ENCODE measurements around the gene PITHD1. TPM values are rescaled to one million over a fixed set of nuclear protein-coding genes. Genes with fewer than 3 reads are reported as not detected.

The PITHD1 gene
- total RNA-seq, 4 donors from 2014 or later = 56.3 to 77.6 (median 60.8) TPM

DNA sequence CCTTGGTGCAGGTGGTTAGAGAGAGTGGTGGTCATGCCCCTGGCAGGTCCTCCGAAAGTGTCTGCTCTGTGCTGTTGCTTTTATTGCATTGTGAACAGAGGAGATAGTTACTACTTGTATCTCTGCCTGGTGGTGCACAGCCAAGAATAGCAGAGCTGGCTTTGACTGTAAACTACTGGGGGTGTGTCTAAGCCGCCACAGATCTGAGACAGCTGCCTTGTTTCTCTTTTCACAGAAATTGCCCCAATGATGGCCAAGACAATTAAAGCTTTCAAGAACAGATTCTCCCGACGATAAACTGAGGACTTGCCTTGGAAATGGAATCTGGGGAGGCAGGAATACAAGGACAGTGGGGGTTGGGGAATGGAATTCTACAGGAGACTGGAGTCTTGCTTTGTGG, 18.9 kb upstream of the PITHD1 start:
- no peaks in the 10 kb centered on the region for H3K27me3 ChIP-seq
- H3K36me3 ChIP-seq = peaks cover 0 to 91% of the 10 kb centered on the region in 2 donors
- H3K27ac ChIP-seq = peak overlapping the region in 2 of 4 donors; percentile 38 to 42
- TF ChIP-seq, protein P1, sequence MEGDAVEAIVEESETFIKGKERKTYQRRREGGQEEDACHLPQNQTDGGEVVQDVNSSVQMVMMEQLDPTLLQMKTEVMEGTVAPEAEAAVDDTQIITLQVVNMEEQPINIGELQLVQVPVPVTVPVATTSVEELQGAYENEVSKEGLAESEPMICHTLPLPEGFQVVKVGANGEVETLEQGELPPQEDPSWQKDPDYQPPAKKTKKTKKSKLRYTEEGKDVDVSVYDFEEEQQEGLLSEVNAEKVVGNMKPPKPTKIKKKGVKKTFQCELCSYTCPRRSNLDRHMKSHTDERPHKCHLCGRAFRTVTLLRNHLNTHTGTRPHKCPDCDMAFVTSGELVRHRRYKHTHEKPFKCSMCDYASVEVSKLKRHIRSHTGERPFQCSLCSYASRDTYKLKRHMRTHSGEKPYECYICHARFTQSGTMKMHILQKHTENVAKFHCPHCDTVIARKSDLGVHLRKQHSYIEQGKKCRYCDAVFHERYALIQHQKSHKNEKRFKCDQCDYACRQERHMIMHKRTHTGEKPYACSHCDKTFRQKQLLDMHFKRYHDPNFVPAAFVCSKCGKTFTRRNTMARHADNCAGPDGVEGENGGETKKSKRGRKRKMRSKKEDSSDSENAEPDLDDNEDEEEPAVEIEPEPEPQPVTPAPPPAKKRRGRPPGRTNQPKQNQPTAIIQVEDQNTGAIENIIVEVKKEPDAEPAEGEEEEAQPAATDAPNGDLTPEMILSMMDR (IDR thresholded peaks at IDR 0.05) = no peak
- no peak for TF ChIP-seq POLR2A (IDR thresholded peaks at IDR 0.05)
- TF ChIP-seq POLR2AphosphoS5 (IDR thresholded peaks at IDR 0.05) = no peak
- H3K4me1 ChIP-seq = peaks cover 0 to 35% (median 4%) of the 10 kb centered on the region in 3 donors
- ATAC-seq = no peak
- H3K9me3 ChIP-seq = no peaks in the 10 kb centered on the region
- 33 to 63% methylated on average over 2 to 4 of the region's 4 CpGs for WGBS, 2 donors (ENCODE audit: low coverage in 1 of 2)
- no peak overlapping the region for H3K4me3 ChIP-seq

- no peak for ATAC-seq
- no peaks in the 10 kb centered on the region for H3K9me3 ChIP-seq
- H3K36me3 ChIP-seq = peaks cover 0 to 79% of the 10 kb centered on the region in 2 donors
- H3K27me3 ChIP-seq = no peaks in the 10 kb centered on the region
- TF ChIP-seq, protein P1 (IDR thresholded peaks at IDR 0.05) = no peak
- TF ChIP-seq POLR2A (IDR thresholded peaks at IDR 0.05) (no peak), POLR2AphosphoS5 (IDR thresholded peaks at IDR 0.05) (no peak), EP300 (IDR thresholded peaks at IDR 0.05) (no peak)
- no peak overlapping the region for H3K4me3 ChIP-seq
- peak overlapping the region in 2 of 4 donors; percentile 44 to 53 for H3K27ac ChIP-seq
- H3K4me1 ChIP-seq = peaks cover 0 to 36% (median 4%) of the 10 kb centered on the region in 3 donors
- 75 to 77% methylated on average over 3 to 5 of the region's 7 CpGs for WGBS, 2 donors (ENCODE audit: low coverage in 1 of 2)
Observed at GRCh38 chr1:23763041-23763577, 15.1 kb upstream of the PITHD1 start.

GRCh38 chr1:23768733-23769132, 9.5 kb upstream of the PITHD1 start:
- peaks cover 0 to 60% of the 10 kb centered on the region in 2 donors for H3K36me3 ChIP-seq
- 42 to 59% methylated on average over 5 of the region's 5 CpGs for WGBS, 2 donors (ENCODE audit: low coverage in 1 of 2)

GRCh38 chr1:23772049-23772853, 6.0 kb upstream of the PITHD1 start:
- Histone ChIP-seq H3K4me3 (no peak overlapping the region), H3K27ac (no peak overlapping the region), H3K36me3 (peaks cover 0 to 40% of the 10 kb centered on the region in 2 donors), H3K27me3 (no peaks in the 10 kb centered on the region), H3K4me1 (peaks cover 0 to 28% (median 1%) of the 10 kb centered on the region in 3 donors), H3K9me3 (no peaks in the 10 kb centered on the region)
- 12 to 18% methylated on average over 9 to 11 of the region's 14 CpGs for WGBS, 2 donors (ENCODE audit: low coverage in 1 of 2)
- peak; percentile 84 for ATAC-seq
- no peak for TF ChIP-seq EP300 (IDR thresholded peaks at IDR 0.05)
- TF ChIP-seq, protein P1 (IDR thresholded peaks at IDR 0.05) = peak; percentile 78 to 91 (median 80)

More at GRCh38 chr1:23768733-23769132, 9.5 kb upstream of the PITHD1 start:
- Histone ChIP-seq H3K27me3 (no peaks in the 10 kb centered on the region), H3K4me1 (peaks cover 0 to 20% (median 0%) of the 10 kb centered on the region in 3 donors), H3K27ac (no peak overlapping the region), H3K9me3 (no peaks in the 10 kb centered on the region), H3K4me3 (no peak overlapping the region)
- TF ChIP-seq EP300 (IDR thresholded peaks at IDR 0.05) (no peak), POLR2A (IDR thresholded peaks at IDR 0.05) (no peak), POLR2AphosphoS5 (IDR thresholded peaks at IDR 0.05) (no peak)
- TF ChIP-seq, protein P1 (IDR thresholded peaks at IDR 0.05) = no peak
- ATAC-seq = no peak
